GM12864 (cell line): ENCODE measurements around the gene CYP2U1.

Experiments
- DNase-seq: peaks from one replicate; pipeline ENCODE4 v3.0.0-alpha.2; 2011; ENCODE audit warnings: low read depth
- H3K4me3 ChIP-seq: 2 replicates; pipeline ENCODE4 v1.5.1; 2011; ENCODE audit warnings: mild to moderate bottlenecking, low read depth, low read length, control low read depth
- CTCF ChIP-seq: IDR thresholded peaks from 2 replicates; pipeline ENCODE4 v1.5.1; 2011; ENCODE audit warnings: low read depth, mild to moderate bottlenecking, moderate library complexity, low read length, control low read depth, inconsistent platforms; ENCODE audit errors: missing control alignments

CYP2U1 gene

GRCh38 chr4:107996949-107997788, 65.8 kb downstream of the CYP2U1 start:
- no peak for TF ChIP-seq CTCF
- DNase-seq, result no peak

GRCh38 chr4:107997794-107998193, 66.4 kb downstream of the CYP2U1 start:
- DNase-seq, result no peak
- no peak overlapping the region for H3K4me3 ChIP-seq
- no peak for TF ChIP-seq CTCF

More at GRCh38 chr4:107996949-107997788, 65.8 kb downstream of the CYP2U1 start:
- H3K4me3 ChIP-seq, result no peak overlapping the region

GRCh38 chr4:107999932-108000539, 68.7 kb downstream of the CYP2U1 start:
- DNase-seq, result no peak
- no peak overlapping the region for H3K4me3 ChIP-seq
- no peak for TF ChIP-seq CTCF

GRCh38 chr4:108001540-108002135, 70.3 kb downstream of the CYP2U1 start:
- DNase-seq, result no peak
- TF ChIP-seq CTCF, result no peak
- H3K4me3 ChIP-seq, result no peak overlapping the region
